HG02798 (cell line): ENCODE results near the gene TMEM238.
"Not testable (repeated sequence)": the region's sequence is repeated elsewhere in the genome, so short reads cannot be mapped to it uniquely, and the experiment has no call there.

Experiments
- ATAC-seq: cut with Tn5 transposase; IDR thresholded peaks from one replicate; pipeline ENCODE4 v1.9.1; 2021; ENCODE audit warnings: mild to moderate bottlenecking; ENCODE audit not compliant: unreplicated experiment, poor library complexity

Gene TMEM238, protein sequence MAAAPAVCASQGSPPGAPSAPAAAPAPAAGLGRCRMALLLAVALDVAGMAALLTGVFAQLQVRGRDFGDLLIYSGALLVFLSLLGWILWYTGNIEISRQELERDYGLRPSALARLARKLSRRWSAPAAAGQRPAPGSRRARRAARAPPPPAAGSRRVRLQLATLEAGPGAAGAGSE

DNA sequence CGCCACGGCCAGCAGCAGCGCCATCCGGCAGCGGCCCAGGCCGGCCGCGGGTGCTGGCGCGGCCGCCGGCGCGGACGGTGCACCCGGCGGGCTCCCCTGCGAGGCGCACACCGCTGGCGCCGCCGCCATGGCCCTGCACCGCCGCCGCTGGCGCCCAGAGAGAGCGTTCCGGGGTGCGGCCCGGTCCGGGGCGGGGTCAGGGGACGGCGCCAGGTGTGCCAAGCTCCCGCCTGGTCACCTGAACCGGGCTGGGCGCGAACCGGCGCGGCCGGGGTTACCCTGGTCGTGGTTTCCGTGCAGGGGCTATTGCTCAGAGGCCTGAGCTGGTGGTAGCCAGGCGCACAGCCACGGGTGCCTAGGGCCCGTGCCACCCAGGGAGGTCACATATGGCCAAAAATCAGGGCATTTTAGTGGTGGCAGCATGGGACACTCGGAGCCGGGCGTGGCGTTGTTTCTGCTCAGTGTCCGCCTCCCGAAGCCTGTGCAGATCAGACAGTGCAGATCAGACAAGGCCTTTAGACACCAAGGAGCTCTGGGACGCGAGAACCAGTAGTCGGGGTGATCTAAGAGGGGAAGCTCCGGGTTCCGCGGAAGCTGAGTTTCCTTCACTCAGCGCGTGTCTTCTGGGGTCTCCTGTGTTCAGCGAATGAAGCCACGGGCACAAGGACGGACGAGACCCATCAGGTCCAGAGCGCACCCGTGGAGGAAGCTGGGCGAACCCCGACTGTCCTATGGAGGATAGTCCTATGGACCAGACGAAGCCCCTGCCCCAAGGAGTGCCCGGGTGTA lies at the start of gene TMEM238:
Gene TMEM238, minus strand, starts transcription at position 162 of the 789 bp plus-strand sequence. Its CDS starts 33 bp downstream, at position 129.
- ATAC-seq: no peak

DNA sequence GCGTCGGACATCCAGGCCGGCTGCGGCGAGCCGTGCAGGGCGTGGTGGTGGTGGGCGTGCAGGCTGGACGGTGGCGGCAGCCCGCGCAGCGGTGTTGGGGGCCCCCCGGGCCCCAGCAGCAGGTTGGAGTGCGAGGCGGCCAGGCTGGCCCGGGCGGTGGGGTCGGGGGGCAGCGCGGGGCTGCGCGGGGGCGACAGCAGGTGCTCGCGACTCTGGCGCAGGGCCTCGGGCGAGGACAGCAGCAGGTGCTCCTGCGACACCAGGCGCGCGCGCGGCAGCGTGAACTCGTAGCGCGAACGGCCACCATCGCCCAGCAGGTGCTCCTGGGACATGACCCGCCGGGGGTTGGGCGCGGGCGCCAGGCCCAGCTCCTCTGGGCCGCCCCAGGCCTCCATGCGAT lies 49.2 kb upstream of the TMEM238 start:
- ATAC-seq: no peak

DNA sequence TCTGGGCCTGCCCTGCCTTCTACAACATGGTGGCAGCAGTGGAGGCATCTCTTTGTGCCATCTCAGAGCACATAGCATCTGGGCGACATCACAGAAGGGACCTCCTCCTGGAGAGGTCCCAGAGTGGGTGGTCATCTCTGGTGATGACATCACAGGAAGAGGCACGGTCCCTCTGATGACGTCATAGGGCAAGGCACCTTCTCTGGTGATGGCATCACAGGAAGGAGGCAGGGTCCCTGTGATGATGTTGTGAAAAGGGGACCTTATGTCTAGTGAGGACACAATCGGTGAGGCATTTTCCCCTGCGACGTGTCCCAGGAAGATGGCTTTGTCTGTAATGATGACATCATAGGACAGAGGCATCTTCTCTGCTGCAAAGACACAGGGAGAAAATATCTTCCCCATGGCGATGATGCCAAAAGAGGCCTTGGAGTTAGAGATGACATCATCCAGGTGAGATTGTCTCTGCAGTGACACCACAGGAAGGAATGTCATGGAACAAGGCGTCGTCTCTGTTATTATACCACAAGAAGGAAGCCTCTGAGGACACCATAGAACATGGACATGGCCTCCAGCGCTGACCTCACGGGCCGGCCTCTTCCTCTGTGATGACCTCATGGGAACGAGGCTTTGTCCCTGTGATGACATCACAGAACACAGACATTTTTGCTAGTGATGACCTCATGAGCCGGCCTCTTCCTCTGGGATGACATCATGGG lies 48.3 kb upstream of the TMEM238 start:
- ATAC-seq: no peak

DNA sequence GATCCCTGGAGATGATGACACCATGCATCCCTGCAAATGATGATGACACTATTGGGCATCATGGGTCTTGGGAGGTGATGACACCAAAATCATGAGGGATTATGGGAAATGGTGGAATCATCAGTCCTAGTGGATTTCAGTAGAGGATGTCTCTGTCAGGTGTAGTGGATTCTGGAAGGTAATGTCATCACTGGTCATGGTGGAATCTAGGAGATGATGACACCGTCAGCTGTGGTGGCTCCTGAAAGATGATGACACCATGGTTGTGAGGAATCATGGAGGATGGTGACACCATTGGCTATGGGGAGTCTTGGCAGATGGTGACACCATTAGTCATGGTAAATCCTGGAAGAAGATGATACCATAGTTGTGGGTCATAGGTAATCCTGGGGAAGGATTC lies 47.1 kb upstream of the TMEM238 start:
- ATAC-seq: no peak

DNA sequence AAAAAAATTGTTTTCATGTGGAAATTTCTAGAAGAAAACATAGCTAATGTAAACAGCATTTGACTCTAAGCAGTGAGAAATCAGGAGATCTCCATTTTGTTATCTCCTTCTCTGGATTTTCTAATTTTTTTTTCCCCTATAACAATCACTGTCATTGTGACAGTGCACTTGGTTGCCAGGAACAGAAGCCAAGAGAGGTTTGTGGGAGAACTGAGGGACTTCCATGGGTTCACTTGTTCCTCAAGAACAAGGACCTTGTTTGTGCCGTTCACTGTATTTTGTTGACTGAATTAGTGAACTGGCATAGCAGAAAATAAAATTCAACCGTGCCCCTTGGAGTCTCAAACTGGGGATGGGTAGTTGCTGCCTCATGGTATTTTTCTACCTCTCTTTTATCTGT lies 42.0 kb upstream of the TMEM238 start:
- ATAC-seq: no peak

DNA sequence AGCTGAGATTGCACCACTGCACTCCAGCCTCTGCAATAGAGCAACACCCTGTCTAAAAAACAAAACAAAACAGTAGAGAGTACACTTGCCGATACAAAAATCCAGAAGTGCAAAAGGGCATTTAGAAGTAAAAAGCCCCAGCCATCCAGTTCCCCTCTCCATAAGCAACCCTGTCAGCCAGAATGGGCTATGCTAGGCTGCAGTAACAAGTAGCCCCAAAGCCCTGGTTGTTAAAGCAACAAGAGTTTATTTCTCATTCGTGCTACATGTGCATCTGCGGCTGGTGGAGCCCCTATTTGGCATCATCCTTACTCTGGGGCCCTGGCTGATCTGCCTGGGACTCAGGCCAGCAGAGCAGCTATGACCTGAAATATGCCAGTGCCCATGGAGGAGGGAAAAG lies 40.4 kb upstream of the TMEM238 start:
- ATAC-seq: no peak

DNA sequence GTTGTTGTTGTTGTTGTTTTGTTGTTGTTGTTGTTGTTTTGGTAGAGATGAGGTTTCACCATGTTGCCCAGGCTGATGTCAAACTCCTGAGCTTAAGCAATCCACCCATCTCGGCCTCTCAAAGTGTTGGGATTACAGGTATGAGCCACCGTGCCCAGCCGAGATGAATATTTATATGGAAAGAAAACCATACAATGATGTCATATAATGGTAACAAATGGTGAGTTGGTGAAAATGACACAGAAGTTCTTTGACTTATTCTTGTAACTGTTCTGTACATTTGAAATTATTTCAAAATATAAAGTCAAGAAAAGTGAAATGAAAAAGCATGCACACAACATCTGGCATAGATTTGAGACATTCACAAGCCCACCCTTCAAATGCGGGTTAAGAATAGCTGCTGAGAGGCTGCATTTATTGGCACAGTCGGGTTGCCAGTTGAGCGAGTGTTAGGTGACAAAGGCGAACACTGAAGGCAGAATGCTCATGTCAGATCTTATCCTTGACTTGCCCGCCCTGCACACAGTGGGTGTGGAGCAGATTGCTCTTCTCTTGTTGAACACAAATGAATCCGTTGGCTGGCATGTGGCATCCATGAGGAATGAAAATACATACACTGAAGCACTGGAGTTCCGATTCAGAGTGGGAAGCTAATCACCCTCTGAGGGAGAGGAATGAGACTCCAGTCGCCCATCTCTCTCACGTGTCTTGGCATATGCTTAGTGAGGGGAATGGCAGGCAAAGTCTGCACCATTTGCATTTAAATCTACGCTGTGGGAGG lies 39.3 kb upstream of the TMEM238 start:
- no peak for ATAC-seq

DNA sequence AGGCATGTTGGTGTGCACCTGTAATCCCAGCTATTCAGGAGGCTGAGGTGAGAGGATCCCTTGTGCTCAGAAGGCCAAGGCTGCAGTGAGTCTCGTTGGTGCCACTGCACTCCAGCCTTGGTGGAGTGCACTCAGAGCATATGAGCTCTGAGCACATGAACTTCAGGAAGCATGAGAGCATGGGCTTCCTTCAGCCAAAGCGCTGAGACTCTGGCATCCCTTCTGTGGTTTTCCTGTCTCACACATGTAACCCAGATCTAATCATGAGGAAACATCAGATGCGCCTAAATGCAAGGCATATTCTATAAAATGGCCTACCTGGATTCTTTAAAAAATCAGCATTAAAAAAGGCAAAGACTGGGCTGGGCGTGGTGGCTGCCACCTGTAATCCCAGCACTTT lies 37.2 kb upstream of the TMEM238 start:
- not testable (repeated sequence) for ATAC-seq

DNA sequence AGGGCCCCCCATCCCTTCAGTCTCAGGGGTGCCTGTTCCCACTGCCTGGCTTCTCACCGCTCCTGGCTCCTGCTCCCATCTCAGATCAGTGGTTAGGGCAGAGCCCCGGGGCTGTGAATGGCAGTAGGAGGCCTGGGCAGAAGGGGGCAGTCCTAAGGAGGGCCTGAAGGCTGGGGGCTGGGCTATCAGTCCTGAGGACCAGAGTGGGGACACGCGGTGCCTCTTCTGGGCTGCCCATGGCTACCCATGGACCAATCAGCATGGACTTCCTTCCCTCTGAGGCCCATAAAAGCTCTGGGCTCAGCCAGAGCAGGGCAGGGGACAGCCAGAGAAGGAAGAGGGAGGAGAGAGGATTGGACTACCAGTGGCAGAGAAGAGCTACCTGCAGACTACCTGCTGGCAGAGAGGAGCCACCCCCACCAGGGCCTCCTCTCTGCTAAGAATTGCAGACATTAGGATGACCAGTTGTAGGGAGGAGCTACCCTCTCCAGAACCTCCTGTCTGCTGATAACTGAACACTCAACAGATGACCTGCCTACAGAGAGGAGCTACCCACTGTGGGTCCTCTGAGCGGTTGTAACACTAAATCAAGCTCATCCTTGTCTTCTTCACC lies 35.6 kb upstream of the TMEM238 start:
- no peak for ATAC-seq

DNA sequence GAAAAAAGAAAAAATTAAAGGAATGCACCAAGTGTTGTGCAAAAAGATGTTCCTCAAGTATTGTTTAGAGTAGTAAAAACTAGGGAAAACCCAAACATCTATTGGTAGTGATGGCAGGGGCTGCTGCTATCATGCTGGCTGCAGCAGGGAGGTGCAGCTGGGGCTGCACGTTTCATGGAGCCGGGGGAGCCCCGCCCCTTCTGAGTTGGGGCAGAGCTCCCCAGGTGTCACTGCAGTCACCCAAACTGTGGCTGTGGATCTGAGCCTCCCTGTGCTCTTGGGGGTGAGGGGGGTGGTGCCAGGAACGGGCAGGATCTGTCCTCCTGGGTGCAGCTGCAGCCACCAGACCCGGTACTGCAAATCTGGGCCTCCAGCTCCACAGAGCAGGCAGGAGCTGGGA lies 35.0 kb upstream of the TMEM238 start:
- ATAC-seq: no peak

DNA sequence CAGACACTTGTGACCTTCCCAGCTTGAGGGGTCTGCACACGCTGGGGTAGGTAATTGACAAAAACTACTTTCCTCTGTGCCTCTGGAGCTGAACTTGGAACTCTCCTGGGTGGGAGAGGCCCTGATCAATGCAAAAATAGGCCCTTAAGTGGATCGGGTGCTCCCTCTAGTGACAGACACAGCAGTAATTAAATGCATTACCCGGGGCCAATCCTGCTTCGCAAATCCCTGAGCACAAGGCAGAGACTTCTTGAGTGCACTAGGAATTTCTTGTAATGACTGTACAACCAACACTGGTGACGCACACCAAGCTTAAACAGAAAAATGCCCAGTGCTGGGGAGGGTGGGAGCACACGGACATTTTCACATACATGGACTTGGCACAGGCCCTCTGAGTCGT lies 34.1 kb upstream of the TMEM238 start:
- no peak for ATAC-seq

DNA sequence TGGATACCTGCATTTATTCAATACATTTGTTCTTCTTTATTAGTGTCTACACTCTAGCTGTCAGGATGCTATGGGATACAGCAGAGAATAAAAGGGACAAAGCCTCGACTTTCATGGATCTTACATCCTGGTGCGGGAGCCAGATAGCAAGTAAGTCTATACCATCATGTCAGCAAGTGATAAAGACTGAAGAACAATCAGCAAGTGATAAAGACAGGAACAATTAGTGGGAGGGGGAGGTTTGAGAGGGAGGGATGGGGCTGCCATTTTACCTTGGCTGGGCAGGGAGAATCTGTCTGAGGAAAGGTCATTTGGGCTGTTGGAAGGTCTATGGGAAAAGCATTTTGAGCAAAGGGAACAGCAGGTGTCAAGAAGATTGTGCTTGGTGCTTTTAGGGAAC lies 26.1 kb upstream of the TMEM238 start:
- no peak for ATAC-seq

DNA sequence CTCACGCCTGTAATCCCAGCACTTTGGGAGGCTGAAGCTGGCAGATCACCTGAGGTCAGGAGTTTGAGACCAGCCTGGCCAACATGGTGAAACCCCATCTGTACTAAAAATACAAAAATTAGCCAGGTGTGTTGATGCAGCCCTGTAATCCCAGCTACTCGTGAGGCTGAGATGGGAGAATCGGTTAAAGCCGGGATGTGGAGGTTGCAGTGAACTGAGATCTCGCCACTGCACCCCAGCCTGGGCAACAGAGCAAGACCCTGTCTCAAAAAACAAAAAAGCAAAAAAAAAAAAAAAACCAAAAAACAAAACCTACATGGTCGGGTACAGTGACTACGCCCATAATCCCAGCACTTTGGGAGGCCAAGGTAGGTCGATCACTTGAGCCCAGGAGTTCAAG lies 25.1 kb upstream of the TMEM238 start:
- not testable (repeated sequence) for ATAC-seq

DNA sequence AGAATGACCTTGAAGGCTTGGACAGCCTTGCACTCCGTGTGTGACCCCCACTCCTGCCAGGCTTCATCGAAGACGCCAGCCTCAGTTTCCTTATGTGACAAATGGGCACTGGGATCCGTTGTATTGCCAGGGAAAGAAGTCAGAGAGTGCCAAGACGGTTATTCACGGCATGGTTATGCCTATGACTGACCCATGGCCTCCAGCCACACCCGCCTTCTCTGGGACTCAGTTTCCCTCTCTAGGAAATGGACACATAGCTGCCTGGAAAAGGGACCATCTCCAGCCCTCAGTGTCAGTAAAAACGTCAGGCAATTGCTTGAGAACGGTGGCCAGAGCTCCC lies 24.4 kb upstream of the TMEM238 start:
- ATAC-seq: no peak

DNA sequence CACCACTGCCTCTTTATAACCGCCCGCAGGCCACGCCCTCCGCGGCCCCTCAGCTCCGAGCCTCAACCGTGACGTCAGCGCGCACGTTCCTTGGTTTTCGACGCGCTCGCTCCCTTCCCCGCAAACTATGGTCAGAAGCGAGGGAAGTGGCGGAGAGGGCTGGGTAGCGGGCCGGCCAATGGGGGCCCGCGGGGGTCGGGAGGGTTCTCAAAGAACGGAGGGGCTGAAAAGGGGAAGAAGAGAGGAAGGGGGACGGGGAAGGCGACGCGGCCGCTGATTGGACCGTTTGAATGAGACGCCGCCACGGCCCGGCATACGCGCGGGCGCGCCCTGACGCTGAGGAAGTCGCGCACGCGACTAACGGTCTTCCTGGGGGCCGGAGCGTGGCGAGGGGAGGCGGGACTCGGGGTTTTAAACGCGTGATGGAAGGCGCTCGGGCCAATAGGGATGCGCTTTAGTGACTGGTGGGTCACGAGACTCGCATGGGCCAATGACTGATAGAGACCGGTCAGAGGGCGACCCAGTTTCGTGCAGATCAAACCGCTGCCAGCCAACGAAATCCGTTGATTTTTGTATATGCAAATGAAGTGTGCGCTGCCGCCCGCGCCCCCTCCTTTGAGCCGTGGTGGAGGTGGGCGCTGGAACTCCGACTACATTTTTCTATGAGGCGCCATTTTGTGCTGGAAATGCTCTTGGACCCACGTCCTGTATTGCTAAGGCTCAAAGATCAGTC lies 23.9 kb upstream of the TMEM238 start:
- ATAC-seq: peak; percentile 80

DNA sequence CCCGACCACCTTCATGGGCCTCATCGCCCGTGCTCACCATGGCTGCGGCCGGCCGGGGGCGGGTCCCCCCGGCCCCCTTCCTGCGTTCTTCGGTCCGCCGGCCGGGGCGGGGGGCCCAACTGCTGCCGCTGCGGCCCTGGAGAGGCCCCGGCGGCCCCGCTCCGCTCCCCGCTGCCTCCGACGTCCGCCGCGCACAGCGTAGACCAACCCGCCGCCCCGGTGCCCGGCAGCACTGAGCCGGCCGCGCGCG lies 23.4 kb upstream of the TMEM238 start, which contains the start of gene UBE2S:
Gene UBE2S, minus strand, starts transcription at position 239 of the 250 bp plus-strand sequence. Its CDS starts 199 bp downstream, at position 40.
- not testable (repeated sequence) for ATAC-seq

DNA sequence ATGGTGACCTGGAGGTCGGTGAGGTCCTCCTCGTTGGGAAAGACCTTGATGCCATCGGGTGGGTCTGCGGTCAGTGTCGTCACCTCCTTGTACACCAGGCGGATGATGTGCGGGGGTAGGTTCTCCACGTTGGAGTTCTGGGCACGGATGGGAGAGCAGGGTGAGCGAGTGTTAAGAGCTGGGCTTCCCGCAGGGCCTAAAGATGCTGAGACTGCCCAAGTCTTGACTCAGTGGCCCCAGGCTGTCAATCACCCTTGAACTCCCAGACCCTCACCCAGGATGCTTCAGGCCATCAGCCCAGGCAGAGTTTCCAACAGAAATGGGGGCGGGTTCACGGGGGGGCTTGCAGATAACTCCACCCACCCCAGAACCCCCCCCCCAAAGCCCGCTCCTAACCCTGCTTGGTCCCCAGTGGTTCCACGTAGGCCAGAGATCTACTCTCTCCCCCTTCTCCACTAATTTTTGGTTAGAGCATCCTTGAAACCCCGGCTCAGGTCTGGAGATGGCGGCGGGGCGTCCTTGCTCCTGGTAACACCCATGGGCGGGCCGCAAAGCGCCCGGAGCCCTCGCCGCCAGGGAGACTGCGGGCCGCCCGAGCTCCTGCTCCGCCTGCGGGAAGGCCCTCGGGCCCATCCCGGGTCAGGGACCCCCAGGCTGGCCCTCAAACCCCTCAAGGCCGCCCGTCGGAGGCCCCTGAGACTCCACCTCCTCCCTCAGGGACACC lies 22.9 kb upstream of the TMEM238 start:
- ATAC-seq: no peak

DNA sequence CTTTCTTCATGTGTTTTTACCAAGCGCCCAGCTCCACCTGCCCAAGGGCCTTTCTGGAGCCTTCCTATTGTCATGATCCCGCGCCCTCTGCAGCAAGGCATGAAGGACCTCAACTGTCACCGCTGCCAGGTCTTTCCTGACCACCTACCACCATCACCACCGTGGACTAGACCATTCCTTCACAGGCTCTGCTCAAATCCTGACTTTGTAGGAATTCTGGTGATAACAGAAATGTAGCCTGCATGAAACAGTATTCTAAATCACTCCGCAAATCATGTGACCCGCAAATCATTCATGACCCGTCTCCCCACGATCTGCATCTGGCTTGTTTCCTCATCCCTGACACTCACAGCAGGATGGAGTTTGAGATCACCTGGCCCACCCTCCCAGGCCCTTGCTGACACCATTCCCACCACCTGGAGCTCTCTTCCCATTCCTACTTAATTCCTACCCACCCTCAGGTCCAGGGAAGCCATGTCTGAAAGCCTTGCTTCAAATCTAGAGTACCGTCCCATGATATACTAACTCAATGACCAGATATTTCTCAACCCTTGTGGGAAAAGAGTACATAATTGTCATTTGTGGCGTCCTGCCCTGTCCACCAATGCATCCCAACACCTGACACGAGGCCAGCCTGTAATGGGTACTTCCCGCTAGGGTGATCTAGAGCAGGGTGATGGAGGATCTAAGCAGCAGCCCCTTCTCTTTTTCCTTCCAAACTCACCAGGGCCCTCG lies 22.2 kb upstream of the TMEM238 start:
- no peak for ATAC-seq

DNA sequence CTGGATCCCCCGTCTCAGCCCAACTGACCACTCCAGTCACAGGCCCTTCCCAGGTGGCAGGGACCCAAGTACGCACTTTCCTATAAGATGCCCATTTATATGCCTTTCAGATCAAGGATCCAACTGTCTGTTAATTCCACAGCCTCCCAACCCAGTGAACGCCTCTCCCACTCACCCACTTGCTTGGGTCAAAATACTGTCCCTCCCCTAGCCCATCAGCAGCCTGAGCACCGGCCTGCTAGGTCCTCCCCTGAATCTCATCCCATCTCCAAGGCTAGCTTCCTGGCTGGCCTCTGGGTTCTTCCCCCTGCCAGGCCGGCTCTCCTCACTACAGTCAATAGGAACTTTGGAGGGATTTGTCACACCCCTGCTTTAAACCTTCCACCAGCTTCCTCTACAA lies 21.5 kb upstream of the TMEM238 start:
- ATAC-seq: no peak
